Neural progenitor cell (in vitro differentiated cells): Measurements from ENCODE around the gene DUSP23.

Experiments
- CTCF ChIP-seq: fragments of 200-600 bp; sonication (generic); IDR thresholded peaks from 2 replicates; pipeline ENCODE4 v1.5.1; 2017; ENCODE audit warnings: antibody characterized with exemption, mild to moderate bottlenecking
- EZH2 ChIP-seq: fragments of 200-600 bp; sonication (generic); IDR thresholded peaks from 2 replicates; pipeline ENCODE4 v1.6.1; 2017; ENCODE audit warnings: antibody characterized with exemption, mild to moderate bottlenecking, moderate library complexity

GRCh38 chr1:159799446-159799985 is 18.8 kb downstream of the DUSP23 start:
- TF ChIP-seq EZH2, result no peak
- TF ChIP-seq CTCF, result no peak
